Renal cortex interstitium (tissue), 3 donors: ENCODE data around the gene TOMM20. TPM values are rescaled to one million over a fixed set of nuclear protein-coding genes. Genes with fewer than 3 reads are reported as not detected.

Experiments used
- polyA plus RNA-seq, 3 donors: library from polyadenylated mRNA; unstranded; fragments of 120-200 nt; gene quantifications; one replicate each; pipeline ENCODE4 v1.2.1, GENCODE V29; 2013; ENCODE audit not compliant: insufficient read length in 3 of 3

TOMM20 gene
- polyA plus RNA-seq, 3 donors = 203 to 239 (median 212) TPM

Other genes with a start within 250 kb of the TOMM20 start
- gene RBM34, start 32.4 kb upstream of the TOMM20 start, polyA plus RNA-seq = 10 to 100 TPM; 69.7 to 86.9 (median 76.8) TPM
- 10 to 100 TPM; 45.7 to 60.4 (median 51.2) TPM for gene ARID4B, start 199.3 kb upstream of the TOMM20 start, polyA plus RNA-seq
- gene GGPS1, start 199.7 kb upstream of the TOMM20 start, polyA plus RNA-seq = 10 to 100 TPM; 49.0 to 65.2 (median 55.4) TPM
- 10 to 100 TPM; 39.9 to 57.7 (median 55.4) TPM for gene TBCE, start 238.6 kb upstream of the TOMM20 start, polyA plus RNA-seq